22Rv1 (cell line): ENCODE data around the gene GRPEL2.
"Not testable (repeated sequence)": the region's sequence is repeated elsewhere in the genome, so short reads cannot be mapped to it uniquely, and the experiment has no call there.

Experiments
- ZFX ChIP-seq: fragments of 450-650 bp; IDR thresholded peaks from 2 replicates; pipeline ENCODE4 v1.6.1; 2017; ENCODE audit warnings: antibody characterized with exemption, borderline replicate concordance
- TF ChIP-seq, protein P1 (sequence below): fragments of 450-650 bp; IDR thresholded peaks from 2 replicates; pipeline ENCODE4 v1.5.1; 2017; ENCODE audit warnings: mild to moderate bottlenecking

DNA sequence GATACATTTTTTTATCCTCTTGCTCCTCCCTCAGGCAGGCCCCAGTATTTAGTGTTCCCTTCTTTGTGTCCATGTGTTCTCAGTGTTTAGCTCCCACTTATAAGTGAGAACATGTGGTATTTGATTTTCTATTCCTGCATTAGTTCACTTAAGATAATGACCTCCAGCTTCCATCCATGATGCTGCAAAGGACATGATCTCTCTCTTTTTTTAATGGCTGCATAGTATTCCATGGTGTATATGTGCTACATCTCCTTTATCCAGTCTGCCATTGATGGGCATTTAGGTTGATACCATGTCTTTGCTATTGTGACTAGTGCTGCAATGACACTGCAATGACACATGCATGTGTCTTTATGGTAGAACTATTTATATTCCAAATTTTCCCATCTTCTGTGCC is 49.7 kb downstream of the GRPEL2 start:
- TF ChIP-seq, protein P1, sequence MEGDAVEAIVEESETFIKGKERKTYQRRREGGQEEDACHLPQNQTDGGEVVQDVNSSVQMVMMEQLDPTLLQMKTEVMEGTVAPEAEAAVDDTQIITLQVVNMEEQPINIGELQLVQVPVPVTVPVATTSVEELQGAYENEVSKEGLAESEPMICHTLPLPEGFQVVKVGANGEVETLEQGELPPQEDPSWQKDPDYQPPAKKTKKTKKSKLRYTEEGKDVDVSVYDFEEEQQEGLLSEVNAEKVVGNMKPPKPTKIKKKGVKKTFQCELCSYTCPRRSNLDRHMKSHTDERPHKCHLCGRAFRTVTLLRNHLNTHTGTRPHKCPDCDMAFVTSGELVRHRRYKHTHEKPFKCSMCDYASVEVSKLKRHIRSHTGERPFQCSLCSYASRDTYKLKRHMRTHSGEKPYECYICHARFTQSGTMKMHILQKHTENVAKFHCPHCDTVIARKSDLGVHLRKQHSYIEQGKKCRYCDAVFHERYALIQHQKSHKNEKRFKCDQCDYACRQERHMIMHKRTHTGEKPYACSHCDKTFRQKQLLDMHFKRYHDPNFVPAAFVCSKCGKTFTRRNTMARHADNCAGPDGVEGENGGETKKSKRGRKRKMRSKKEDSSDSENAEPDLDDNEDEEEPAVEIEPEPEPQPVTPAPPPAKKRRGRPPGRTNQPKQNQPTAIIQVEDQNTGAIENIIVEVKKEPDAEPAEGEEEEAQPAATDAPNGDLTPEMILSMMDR: not testable (repeated sequence)
- not testable (repeated sequence) for TF ChIP-seq ZFX
